UCSD-AML1 (cell line): Measurements from ENCODE around the gene ME3.
"Not testable (repeated sequence)": the region's sequence is repeated elsewhere in the genome, so short reads cannot be mapped to it uniquely, and the experiment has no call there.

Source experiments
- DNase-seq: peaks from one replicate; lab custom pipeline; 2025; ENCODE audit not compliant: unreplicated experiment; lab: John Stamatoyannopoulos, UW

The ME3 gene

GRCh38 chr11:86565801-86566312, 106.6 kb downstream of the ME3 start:
- no peak for DNase-seq

- DNase-seq = no peak
Measured at GRCh38 chr11:86565388-86565787, 107.0 kb downstream of the ME3 start.

DNA sequence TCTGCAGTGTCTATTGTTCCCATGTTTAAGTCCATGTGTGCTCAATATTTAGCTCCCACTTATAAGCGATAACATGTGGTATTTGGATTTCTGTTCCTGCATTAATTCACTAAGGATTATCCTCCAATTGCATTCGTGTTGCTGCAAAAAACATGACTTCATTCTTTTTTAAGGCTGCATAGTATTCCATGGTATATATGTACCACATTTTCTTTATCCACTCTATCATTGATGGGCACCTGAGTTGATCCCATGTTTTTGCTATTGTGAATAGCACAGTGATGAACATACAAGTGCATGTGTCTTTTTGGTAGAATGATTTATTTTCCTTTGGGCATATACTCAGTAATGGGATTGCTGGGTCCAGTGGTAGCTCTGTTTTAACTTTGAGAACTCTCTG, 109.6 kb downstream of the ME3 start:
- DNase-seq = not testable (repeated sequence)

DNA sequence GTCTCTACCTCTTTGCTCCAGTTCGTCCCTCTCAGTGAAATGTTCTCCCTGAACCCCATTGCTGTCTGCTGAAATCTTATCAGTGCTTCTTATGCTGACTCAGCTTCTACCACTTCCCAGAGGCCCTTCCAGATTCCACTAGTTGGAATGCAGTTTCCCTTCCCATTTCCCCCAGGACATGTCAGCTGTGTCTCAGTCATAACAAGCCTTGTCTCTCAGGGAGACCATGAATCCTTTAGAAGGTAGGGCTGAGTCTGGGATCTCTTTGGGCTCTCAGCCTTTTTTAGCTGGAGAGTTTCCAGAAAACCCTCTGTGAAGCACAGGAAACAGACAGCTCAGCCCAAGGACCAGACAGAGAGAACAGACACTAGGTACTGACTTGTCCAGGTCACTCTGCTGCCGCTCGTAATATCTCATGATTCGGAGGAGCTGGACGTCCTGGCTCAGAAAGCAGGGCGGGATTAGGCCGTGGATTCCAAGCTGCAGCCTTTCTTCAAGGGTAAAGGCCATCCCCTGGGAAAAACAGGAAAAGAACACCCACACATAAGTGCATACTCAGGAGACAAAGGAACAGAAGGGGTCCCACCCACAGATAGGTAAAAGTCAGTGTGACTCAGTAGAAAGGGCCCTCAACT, 113.0 kb downstream of the ME3 start:
- no peak for DNase-seq

GRCh38 chr11:86558841-86559240, 113.6 kb downstream of the ME3 start:
- no peak for DNase-seq

DNA sequence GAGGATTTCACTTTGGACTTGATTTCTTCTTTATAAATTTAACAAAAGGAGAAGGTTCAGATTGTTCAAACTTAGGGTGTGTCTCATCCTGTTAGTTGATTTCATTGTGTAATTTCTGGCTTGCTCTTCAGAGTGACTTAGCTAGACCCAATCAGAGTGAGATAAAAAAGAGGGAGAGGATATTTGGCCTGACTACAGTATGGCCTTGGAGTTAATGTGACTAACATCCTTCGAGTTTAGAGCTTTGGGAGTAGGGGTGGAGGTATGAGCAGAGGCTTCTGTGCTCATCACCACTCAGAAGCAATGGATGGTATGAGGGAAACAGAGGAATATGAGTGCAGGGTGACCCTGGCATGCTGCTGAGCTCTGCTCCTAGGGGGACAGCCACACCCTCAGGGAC, 114.2 kb downstream of the ME3 start:
- no peak for DNase-seq

GRCh38 chr11:86555866-86556265, 116.5 kb downstream of the ME3 start:
- no peak for DNase-seq

DNA sequence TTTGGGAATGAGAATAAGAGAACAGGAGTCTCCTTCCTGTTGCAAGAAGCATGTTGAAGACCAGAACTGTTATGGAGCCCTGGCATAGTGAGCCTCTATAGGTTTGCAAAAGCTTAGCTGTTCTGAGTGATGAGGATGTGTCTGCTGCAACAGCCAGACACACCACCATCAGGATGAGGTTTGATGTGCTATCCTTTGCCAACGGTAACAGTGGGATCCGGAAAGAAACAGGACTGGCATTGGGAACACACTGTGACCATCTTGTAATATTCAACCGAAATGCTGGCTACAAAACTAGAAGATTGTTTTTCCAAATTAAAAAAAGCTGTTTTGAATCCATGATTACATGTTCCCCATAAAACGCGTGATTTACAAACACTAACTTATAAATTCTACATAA, 117.0 kb downstream of the ME3 start:
- DNase-seq = no peak

- no peak for DNase-seq
Measured at GRCh38 chr11:86553265-86553664, 119.2 kb downstream of the ME3 start.

GRCh38 chr11:86551288-86552092, 120.9 kb downstream of the ME3 start:
- DNase-seq = no peak

DNA sequence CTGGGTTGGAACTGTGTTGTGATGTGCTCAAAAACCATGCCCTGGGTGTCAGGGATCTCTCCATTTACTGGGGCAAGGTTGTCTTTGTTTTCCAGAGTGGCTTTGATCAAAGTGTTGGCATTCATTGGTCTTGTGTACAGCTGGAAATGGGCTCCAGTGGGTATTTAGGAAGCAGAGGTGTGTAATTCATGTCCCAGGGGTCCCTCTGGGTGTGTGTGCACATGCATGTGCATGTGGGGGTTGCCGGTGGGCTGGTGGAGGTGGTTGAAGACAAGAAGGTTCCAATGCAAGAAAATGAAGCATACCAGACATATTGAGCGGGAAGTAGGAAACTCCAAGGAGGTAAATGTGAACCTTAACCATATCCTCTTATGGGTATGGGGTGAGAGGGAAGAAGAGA, 121.7 kb downstream of the ME3 start:
- DNase-seq = no peak

GRCh38 chr11:86548271-86548917, 124.0 kb downstream of the ME3 start:
- no peak for DNase-seq

DNA sequence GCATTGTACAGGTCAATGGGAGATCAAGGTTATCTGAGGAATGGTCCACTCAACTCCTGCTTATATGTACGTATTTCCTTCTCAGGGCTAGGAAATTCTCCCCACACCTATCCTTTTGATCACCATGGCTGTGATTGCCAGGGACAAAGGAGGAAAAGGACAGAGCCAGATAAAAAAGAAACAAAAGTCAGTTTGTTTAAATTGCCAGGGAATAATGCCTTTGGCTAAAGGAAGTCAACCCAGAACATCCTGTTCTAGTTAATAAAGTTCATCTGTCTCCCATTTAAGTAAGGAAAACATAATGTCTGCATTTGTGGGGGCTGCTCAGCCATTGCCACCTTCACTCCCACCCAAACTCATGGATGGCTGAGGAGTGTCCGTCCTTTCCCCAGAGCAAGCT, 124.7 kb downstream of the ME3 start:
- DNase-seq = no peak

DNA sequence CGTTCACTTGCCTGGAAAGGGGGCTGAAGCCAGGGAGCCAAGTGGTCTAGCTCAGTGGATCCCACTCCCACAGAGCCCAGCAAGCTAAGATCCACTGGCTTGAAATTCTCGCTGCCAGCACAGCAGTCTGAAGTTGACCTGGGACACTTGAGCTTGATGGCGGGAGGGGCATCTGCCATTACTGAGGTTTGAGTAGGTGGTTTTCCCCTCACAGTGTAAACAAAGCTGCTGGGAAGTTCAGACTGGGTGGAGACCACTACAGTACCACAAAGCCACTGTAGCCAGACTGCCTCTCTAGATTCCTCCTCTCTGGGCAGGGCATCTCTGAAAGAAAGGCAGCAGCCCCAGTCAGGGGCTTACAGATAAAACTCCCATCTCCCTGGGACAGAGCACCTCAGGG, 131.1 kb downstream of the ME3 start:
- DNase-seq = not testable (repeated sequence)

- DNase-seq = no peak
Measured at GRCh38 chr11:86538223-86538548, 134.2 kb downstream of the ME3 start.

- DNase-seq = no peak
Measured at GRCh38 chr11:86537541-86538222, 134.7 kb downstream of the ME3 start.

- DNase-seq = no peak
Measured at GRCh38 chr11:86535773-86536172, 136.6 kb downstream of the ME3 start.

DNA sequence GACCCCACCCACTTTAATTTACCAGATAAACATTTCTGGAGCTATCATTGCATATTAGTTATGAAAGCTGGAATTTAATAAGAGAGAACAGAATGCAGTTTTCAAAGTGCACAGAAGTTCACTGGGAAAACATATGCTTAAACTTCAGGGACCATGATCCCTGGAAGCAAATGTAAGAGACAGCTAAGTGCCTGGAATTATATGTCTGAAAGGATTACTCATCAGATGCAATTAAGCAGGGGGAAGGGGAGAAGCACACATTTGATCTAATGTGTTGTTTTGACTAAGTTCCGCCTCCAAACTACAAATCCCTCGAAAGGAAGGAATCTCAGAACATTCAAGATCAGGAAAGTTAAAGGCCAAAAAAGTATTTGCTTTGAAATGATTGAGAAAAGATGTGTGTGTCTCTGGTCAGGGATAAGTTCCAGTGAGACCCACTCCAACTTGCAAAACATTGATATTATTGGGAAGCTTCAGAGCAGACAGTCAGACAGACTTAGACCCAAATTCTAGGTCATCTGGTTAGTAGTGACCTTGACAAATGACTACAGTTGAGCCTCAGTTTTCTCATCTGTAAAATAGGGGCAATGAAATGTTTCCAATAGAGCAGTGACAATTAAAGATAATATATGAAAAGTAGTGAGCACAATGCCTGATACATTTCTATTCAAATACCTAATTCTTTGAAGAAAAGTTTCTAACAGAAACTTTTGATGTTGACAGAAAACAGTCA, 147.6 kb downstream of the ME3 start:
- no peak for DNase-seq

DNA sequence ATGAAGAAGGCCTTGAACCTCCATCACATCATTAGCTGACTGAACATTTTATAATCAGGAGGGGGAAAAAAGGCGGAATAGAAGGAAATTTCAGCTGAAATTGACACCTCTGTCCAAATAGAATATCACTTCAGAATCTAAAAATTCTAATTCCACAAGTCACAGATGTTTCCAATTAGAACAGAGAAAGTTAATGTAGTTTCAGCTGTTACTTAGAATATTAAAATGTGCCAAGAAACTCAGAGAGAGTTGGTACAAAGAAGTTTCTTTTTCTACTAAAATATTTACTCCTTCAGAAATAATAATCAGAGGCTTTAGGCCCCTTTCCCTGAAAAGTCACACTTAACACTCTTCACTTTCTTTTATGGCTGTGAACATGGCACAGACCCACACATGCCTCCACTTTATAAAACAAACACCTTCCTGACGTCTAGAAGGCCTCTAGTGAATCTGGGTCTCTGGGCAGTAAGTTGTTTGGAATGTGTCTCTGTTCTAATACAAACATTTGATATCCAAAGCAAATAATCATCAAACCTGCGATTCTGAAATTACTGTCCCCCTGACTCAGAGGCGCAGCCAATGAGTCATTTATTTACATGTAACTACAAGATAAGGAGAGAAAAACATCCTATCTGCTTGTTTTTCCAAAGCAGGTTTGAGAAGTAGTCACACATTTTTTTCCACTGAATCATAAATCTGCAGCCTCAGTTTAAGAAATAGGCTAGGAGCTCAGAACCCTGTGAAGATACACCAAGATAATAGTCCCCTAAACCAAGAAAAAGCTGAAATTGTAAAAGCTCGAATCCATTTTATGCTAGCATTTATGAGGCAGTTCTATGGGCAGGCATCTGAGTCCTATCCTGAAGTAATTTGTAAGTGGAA, 148.4 kb downstream of the ME3 start:
- DNase-seq = no peak

DNA sequence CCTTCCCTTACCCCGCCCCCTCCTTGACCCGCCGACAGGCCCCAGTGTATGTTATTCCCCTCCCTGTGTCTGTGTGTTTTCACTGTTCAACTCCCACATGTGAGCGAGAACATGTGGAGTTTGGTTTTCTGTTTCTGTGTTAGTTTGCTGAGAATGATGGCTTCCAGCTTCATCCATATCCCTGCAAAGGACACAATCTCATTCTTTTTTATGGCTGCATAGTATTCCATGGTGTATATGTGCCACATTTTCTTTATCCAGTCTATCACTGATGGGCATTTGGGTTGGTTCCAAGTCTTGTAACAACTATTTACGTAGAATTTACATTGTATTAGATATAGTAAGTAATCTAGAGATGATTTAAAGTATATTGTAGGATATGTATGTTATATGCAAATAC, 149.9 kb downstream of the ME3 start:
- DNase-seq = not testable (repeated sequence)
